DND-41 (cell line): ENCODE measurements around the gene AKAP13.

Source experiments
- ATAC-seq: fragments of 200-7000 bp; cut with Tn5 transposase; 3 replicates; pipeline ENCODE4 v1.9.1; 2021; ENCODE audit warnings: low read depth; ENCODE audit not compliant: insufficient read depth
- DNase-seq: peaks from one replicate; pipeline ENCODE4 v3.0.0-alpha.2; 2020
- H2AFZ ChIP-seq: 2 replicates; pipeline ENCODE4 v1.6.0; 2012; ENCODE audit warnings: low read depth, low read length
- H3K27ac ChIP-seq: 2 replicates; pipeline ENCODE4 v1.5.1; 2012; ENCODE audit warnings: low read length, inconsistent platforms
- H3K27me3 ChIP-seq: fragments of 200-600 bp; sonication (generic); 2 replicates; pipeline ENCODE4 v1.6.0; 2012; ENCODE audit warnings: low read length, mild to moderate bottlenecking, inconsistent platforms; ENCODE audit not compliant: insufficient read depth, poor library complexity
- H3K36me3 ChIP-seq: 2 replicates; pipeline ENCODE4 v1.5.1; 2012; ENCODE audit warnings: low read length, inconsistent platforms; ENCODE audit not compliant: insufficient read depth
- H3K4me1 ChIP-seq: 2 replicates; pipeline ENCODE4 v1.5.1; 2012; ENCODE audit warnings: mild to moderate bottlenecking, low read length; ENCODE audit not compliant: insufficient read depth
- H3K4me2 ChIP-seq: 2 replicates; pipeline ENCODE4 v1.6.0; 2012; ENCODE audit warnings: mild to moderate bottlenecking, moderate library complexity, low read length, inconsistent platforms; ENCODE audit not compliant: insufficient read depth
- H3K4me3 ChIP-seq, 2 experiments: fragments of 200-600 bp in 1 of 2; shearing (Covaris generic) in 1 of 2; 2 replicates each; pipeline ENCODE4 v1.5.1; 2012 to 2016; ENCODE audit warnings: inconsistent platforms in 2 of 2, low read length in 2 of 2, mild to moderate bottlenecking in 2 of 2, low read depth in 1 of 2, moderate library complexity in 1 of 2
- H3K79me2 ChIP-seq: 2 replicates; pipeline ENCODE4 v1.6.0; 2012; ENCODE audit warnings: low read length, inconsistent platforms; ENCODE audit not compliant: insufficient read depth
- H3K9ac ChIP-seq: 2 replicates; pipeline ENCODE4 v1.6.0; 2012; ENCODE audit warnings: low read depth, mild to moderate bottlenecking, inconsistent platforms, low read length, moderate library complexity
- H3K9me3 ChIP-seq: 2 replicates; pipeline ENCODE4 v1.5.1; 2012; ENCODE audit warnings: low read length, moderate library complexity, mild to moderate bottlenecking, inconsistent platforms; ENCODE audit not compliant: insufficient read depth, severe bottlenecking
- H4K20me1 ChIP-seq: 2 replicates; pipeline ENCODE4 v1.6.0; 2012; ENCODE audit warnings: low read length; ENCODE audit not compliant: insufficient read depth
- CTCF ChIP-seq: IDR thresholded peaks from 2 replicates; pipeline ENCODE4 v1.5.1; 2012; ENCODE audit warnings: borderline replicate concordance, low read length, moderate library complexity, mild to moderate bottlenecking; ENCODE audit not compliant: poor library complexity, severe bottlenecking; ENCODE audit errors: extremely low read depth
- EZH2 ChIP-seq: IDR thresholded peaks from 3 replicates; pipeline ENCODE4 v1.6.1; 2012; ENCODE audit warnings: borderline replicate concordance, low read depth, mild to moderate bottlenecking, moderate library complexity, low read length, inconsistent platforms; ENCODE audit not compliant: severe bottlenecking

Gene AKAP13

GRCh38 chr15:85758655-85758978 lies 378.2 kb downstream of the AKAP13 start:
- Histone ChIP-seq H3K27ac (no peak overlapping the region), H3K4me2 (no peak overlapping the region), H4K20me1 (no peaks in the 10 kb centered on the region; the same call in none of the 2 replicates), H3K27me3 (no peaks in the 10 kb centered on the region), H3K4me1 (no peaks in the 10 kb centered on the region), H3K9ac (no peak overlapping the region), H3K79me2 (no peaks in the 10 kb centered on the region), H3K36me3 (peaks cover 16% of the 10 kb centered on the region), H3K9me3 (no peaks in the 10 kb centered on the region), H2AFZ (no peak overlapping the region), H3K4me3 (no peak overlapping the region)
- no peak for DNase-seq
- no peak for TF ChIP-seq CTCF
- TF ChIP-seq EZH2 = no peak
- ATAC-seq = no peak

GRCh38 chr15:85759376-85759775 lies 379.0 kb downstream of the AKAP13 start:
- TF ChIP-seq CTCF (no peak), EZH2 (no peak)
- H3K27ac ChIP-seq = no peak overlapping the region
- H3K9me3 ChIP-seq = no peaks in the 10 kb centered on the region
- no peaks in the 10 kb centered on the region for H3K79me2 ChIP-seq
- H3K4me1 ChIP-seq = no peaks in the 10 kb centered on the region
- ATAC-seq (no peak), DNase-seq (no peak)
- no peak overlapping the region for H3K4me3 ChIP-seq
- H3K27me3 ChIP-seq = no peaks in the 10 kb centered on the region
- H4K20me1 ChIP-seq = peaks cover 7% of the 10 kb centered on the region
- H3K4me2 ChIP-seq = no peak overlapping the region
- no peak overlapping the region for H3K9ac ChIP-seq
- H3K36me3 ChIP-seq = peaks cover 18% of the 10 kb centered on the region
- H2AFZ ChIP-seq = no peak overlapping the region

- TF ChIP-seq CTCF (no peak), EZH2 (no peak)
- H3K4me3 ChIP-seq = no peak overlapping the region
- H3K36me3 ChIP-seq = peaks cover 18% of the 10 kb centered on the region
These were observed 379.6 kb downstream of the AKAP13 start for GRCh38 chr15:85760049-85760448.

More at GRCh38 chr15:85760049-85760448, 379.6 kb downstream of the AKAP13 start:
- Histone ChIP-seq H3K9ac (no peak overlapping the region), H4K20me1 (peaks cover 13% of the 10 kb centered on the region), H2AFZ (no peak overlapping the region), H3K4me1 (no peaks in the 10 kb centered on the region), H3K4me2 (no peak overlapping the region), H3K27ac (no peak overlapping the region), H3K9me3 (no peaks in the 10 kb centered on the region), H3K27me3 (no peaks in the 10 kb centered on the region), H3K79me2 (peaks cover 2% of the 10 kb centered on the region; the same call in 1 of the 2 replicates)
- DNase-seq (no peak), ATAC-seq (no peak)
